OCI-LY7 (cell line): ENCODE data around the gene ROCK2.

ENCODE experiments used
- CTCF ChIP-seq: fragments of 200-600 bp; sonication (generic); conservative IDR thresholded peaks from 2 replicates; pipeline ENCODE4 v1.5.1; 2014; ENCODE audit warnings: mild to moderate bottlenecking, antibody characterized with exemption, low read length, moderate library complexity, mixed read lengths
- EZH2phosphoT487 ChIP-seq: fragments of 200-600 bp; sonication (generic); IDR thresholded peaks from 2 replicates; pipeline ENCODE4 v1.6.1; 2018; ENCODE audit warnings: low read depth, borderline replicate concordance, mild to moderate bottlenecking, mixed run types, antibody characterized with exemption, low read length, moderate library complexity, mixed read lengths

- no peak for TF ChIP-seq EZH2phosphoT487
- TF ChIP-seq CTCF = no peak
These were observed 13.1 kb upstream of the ROCK2 start for GRCh38 chr2:11357428-11357972.
